HG02973 (cell line): ENCODE results near the gene COL23A1.
"Not testable (repeated sequence)": the region's sequence is repeated elsewhere in the genome, so short reads cannot be mapped to it uniquely, and the experiment has no call there.

ENCODE experiments used
- ATAC-seq: cut with Tn5 transposase; IDR thresholded peaks from one replicate; pipeline ENCODE4 v1.9.1; 2021; ENCODE audit warnings: moderate library complexity; ENCODE audit not compliant: unreplicated experiment

Gene COL23A1

DNA sequence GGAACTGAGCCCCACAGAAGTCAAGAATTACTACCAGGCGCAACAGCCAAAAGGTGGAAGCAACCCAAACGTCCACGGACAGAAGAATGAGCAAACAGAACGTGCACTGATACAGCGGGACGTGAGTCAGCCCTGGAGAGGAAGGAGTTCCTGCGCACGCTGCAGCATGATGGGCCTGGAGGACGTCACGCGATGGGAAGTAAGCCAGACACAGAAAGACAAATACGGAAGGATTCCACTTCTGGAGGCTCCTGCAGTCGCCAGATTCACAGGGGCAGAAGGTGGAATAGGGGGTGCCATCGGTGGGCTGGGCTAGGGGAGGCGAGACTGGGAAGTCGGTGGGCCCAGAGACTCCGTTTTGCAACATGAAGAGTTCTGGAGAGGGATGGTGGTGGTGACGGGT lies 277.3 kb downstream of the COL23A1 start:
- no peak for ATAC-seq

DNA sequence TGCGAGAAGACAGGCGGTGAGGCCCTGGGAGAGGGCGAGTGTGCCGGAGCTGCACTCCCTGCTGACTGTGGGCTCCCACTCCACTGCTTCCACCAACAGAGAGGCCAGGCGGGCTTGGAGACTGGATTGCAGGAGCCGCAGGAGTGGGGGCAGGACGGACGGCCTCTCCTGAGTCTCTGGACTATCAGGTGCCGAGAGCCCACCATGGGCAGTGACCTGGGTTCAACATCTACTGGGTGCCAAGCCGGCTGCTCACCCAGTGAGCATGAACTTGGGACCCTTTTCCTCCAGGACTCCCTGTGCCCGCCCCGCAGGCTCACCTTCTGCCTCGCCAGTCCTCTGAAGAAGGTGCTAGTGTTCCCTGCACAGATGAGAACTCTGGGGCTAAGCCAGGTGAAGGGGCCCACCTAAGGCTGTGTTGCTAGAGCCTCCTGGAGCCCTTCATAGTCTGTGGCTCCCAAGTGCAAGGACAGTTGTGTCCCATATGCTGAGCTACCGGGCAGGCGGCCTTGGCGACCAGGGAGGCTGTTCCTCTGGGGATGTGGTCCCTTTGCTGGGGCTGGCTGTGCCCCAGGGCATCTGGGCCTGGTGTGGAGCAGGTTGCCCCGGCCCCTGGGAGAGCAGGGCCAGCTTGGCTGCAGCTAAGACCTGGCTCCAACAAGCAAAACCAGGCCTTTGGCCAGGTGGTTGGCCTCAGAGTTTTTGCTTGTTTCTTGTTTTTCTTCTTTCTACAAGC lies 279.9 kb downstream of the COL23A1 start:
- ATAC-seq = no peak

DNA sequence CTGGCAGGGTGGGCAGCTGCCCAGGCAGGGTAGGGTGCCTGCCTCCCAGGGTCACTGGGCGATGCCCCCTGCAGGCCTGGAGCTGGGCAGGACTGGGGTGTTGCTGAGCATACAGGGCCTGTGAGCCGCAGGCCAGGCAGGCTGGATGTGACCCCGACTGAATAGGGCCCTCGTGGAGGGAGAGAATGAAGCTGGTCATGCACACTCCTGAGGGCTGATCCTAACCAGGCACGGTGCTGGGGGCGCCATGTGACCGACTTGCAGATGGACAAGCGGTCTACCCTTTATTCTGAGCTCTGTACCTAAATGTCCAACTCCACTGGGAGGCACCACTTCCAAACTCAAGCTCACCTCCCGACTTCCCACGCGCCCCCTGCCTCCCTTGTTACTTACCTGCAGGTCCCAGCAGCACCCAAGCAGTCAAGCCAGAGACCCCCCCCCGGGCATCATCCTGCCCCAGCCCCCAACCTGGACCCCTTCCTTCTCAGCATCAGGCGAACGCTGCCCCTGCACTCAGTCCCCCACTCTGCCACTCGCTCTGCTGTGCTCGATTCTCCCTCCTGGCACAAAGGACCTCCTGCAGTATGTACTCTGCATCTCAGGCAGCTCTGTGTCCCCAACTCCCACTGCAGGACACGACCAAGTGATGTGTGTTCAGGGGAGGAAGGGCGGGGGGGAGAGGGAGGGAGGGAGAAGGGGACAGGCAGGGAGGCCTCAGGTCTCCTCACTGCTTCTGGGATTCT lies 280.8 kb downstream of the COL23A1 start:
- no peak for ATAC-seq

DNA sequence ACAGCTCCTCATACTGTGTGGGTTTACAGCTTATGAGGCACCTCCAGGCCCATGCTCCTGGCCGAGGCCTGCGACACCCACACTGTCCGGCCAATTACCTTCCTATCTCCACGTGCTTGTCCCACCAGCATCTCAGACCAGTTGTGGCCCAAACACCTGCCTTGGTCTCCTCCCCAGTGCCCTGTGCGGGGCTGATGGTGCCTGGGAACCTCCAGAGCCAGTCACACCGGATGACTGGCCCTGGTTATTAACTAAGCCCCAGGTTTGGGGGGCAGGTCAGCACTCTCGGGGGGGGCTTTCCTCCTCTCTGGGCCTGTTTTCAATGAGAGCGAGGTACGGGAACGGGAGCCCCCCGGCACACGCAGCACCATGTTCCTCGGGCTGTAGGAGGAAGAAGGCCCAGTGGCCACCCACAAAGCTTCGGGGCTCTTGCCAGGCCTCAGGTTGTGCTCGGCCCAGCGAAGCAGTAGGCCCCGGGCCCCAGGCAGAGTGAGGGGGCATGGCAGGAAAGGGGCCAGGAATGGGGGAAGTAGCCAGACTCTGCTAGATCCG lies 281.6 kb downstream of the COL23A1 start:
- ATAC-seq = no peak

DNA sequence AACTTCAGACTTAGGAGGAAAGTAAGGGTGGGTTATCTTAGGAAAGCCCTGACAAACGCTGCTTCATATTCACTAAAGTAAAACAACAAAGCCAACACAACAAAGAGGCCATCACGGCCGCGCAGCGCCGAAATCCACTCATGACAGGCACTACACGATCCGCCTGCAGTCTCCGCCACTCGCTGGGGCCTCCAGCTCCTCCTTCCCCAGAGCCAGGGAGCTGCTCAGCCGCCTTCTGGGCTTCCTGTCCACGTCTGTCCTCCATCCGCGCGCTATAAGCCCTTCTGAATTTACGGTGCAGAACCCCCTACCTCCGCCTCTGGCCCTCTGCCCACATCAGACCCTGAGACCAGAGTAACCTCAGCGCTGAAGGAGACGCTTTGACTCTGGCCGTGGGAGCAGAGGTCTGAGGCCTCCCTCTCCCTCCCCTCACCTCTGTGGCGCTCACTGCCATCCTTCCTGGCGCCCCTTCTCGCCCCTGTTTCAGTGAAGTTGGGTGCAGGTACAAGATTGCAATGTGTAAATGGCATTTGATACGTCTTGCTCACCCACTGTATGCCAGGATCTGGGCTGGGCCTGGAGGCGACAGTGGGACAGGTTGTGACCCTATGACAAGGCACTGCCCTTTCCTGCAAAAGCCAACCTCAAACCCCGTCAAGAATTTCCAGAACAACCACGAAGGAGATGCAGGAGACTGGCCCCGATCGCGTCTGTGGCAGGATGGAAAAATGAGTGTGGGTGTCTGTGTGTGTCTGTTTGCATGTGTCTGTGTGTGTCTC lies 282.7 kb downstream of the COL23A1 start:
- ATAC-seq = no peak

DNA sequence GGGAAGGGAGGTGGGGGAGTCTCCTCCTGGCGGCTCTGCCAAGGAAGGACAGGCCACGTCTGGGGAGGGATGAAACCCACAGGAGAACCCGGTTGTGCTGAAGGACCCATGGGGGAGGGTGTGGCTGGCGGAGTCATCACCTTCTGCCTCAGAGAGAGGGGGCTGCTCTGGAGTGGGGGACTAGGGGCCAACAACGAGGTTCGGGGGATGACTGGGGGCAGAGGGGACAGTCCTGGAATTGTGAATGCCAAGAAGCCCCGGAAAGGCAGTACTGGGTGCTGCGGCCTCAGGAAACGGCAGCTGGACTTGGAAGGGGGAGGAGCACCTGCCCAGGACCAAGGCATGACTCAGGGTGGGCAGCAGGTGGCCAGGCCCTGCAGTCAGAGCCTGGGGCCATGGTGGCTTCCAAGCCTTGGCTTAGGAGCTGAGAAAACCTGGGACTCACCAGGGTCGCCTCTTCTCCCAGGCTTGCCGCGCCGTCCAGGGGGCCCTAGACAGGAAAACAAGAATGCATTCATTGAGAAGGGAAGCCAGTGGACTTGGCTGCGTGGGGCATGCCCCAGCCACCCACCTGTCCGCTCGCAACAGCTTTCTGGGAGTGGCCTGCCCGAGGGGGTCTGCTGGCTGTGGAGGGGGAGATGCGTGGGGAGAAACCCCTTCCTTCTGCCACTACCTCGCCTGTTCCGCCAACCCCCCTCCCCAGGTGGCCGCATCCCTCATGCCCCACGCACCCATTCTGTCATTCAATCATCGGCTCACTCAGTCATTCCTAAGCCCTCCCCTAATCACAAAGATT lies 283.6 kb downstream of the COL23A1 start:
- ATAC-seq = no peak

DNA sequence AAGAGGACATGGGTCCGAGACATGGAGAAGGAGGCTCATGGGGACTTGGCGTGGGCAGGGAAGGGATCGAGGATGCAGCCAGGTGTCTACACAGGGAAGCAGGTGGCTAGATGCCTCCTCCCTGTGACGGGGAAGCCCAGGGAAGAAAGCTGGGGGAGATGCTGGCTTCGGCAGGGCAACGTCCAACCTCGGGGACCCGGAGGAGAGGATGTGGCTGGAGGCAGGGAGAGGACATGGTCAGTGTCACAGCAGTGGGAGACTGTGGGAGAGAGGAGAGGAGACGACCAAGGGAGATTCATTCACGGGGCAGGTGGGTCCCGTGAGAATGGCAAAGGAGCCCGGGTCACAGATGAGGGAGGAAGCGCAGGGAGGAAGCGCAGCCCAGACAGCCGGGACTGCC lies 284.4 kb downstream of the COL23A1 start:
- no peak for ATAC-seq

DNA sequence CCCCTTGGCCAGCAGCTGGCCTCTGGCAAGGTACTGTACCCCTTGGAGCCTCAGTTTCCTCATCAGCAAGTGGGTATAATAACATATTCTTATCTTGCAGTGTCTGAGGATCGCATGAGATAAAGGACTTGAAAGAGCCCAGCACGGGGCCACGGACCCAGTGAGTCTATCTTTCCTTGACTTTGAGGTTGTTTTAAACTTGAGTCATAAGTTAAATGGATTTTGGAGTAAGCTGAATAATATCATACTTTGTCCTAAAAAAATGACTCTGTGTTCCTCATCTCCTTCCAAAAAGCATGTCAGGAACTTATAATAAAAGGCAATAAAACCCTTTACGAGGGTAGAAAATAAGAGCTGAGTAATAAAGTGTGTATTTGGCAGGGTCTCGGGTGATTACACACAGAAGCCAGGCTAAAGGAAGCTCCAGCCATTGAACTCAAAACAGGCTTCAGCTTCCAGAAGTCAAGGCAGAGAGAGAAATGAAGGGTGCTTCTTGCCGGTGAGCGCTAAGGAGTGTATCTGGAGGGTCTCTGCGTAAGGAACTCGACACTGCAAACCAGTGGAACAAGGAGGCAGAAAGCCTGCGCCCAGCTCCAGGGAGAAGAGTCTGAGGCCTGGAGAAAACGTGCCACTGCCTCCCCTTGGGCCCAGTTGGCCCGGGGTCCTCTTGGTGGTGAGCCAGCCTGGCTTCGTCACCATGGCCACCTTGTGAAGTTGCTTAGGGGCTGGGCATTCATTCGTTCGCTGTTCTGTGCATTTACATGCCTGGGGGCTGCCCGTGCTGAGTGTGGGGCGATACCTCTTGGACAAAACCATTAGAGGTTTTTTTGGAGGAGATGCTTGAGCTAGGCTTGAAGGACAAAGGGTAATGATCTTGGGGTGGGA lies 285.2 kb downstream of the COL23A1 start:
- no peak for ATAC-seq

DNA sequence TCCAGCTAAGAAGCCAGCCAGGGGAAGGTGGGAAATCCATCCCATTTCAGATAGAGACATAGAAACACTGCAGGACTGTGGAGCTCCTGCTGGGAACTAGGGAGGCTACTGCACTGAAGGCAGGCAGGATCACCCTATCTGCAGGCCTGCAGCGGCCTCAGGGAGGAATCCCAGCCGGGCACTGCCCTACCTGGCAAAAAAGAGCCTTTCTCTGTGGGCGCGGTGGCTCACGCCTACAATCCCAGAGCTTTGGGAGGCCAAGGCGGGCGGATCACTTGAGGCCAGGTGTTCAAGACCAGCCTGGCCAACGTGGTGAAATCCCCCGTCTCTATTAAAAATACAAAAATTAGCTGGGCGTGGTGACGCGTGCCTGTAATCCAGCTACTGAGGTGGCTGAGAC lies 286.2 kb downstream of the COL23A1 start:
- ATAC-seq = no peak

DNA sequence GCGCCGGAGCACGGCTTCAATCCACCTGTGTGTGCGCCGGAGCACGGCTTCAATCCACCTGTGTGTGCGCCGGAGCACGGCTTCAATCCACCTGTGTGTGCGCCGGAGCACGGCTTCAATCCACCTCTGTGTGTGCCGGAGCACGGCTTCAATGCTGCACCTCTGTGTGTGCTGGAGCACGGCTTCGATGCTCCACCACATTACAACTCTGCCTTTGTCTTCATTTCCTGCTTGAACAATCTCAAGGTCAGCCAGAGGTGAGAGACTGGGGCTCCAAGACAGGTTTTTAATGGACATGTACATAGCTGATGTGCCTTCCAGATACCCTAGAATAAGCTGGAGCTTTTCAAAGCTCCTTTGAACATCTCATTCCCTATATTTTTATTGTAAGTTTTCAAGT lies 287.9 kb downstream of the COL23A1 start:
- ATAC-seq = not testable (repeated sequence)

DNA sequence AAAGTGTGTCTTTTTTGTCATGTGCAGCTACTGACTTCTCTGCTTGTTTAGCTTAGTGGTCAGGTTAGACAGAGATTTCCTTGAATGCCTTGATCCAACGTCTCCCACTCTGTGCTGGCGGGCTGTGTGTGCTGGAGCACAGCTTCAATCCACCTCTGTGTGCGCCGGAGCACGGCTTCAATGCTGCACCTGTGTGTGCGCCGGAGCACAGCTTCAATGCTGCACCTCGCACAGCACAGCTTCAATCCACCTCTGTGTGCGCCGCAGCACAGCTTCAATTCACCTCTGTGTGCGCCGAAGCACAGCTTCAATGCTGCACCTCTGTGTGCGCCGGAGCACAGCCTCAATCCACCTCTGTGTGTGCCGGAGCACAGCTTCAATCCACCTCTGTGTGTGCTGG lies 288.6 kb downstream of the COL23A1 start:
- ATAC-seq = no peak

DNA sequence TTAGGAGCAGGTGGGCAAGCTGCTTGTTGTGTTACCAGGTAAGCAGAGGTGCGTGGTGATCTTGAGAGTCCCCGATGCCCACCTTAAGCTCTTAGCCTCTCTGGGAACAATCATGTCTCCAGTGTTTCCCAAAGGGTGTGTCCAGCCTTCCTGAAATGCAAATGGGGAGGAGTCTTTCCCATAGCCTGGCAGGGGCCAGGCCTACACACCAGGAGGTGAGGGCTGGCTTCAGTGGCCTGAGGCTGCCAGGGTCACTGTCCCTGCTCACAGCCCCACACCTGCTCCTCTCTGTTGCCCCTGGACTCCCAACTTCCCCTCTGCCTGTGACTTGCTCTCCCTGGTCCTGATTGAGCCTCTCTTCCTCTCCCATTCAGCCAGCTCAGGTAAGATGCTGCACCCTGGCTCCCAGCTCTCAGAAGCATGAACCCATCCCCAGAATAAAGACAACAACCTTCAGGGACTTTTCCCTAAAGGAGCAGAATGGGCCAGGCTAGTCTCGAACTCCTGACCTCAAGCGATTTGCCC lies 291.8 kb downstream of the COL23A1 start:
- no peak for ATAC-seq

DNA sequence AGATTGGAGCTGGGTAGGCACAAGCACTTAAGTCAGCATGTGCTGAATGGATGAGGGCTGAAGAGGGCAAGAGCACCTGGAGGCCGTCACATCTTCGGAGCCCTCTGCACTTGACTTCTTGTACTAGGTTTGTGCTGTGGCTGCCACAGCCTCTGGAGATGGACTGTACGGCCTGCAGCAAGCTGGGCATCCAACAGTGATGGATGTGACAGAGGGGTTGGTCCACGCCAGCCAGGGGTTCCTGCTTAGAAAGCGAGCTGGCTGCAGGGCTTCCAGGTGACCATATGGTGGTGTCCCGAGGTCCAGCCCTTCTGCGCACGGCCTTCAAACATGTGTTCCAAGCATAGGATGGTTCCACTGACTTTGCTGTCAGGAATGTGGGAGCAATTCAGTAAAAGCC lies 292.4 kb downstream of the COL23A1 start:
- no peak for ATAC-seq

DNA sequence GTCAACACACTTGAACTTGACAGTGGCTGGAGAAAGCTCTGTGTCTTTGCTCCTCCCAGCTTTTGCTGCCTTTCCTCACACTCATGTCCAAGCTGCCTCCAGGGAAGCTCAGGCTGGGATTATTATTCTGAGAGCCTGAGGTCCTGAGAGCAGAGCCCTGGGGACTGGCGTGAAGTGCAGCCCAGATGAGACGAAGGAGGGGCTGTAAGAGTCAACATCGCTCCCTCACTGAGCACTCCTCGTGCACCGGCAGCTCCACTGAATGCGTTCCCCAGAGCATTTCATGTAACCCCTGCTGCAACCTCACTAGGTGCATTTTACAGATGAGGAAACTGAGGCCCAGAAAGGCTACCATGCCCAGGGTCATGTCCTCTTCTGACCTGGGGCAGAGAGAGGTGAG lies 294.1 kb downstream of the COL23A1 start:
- ATAC-seq = no peak

DNA sequence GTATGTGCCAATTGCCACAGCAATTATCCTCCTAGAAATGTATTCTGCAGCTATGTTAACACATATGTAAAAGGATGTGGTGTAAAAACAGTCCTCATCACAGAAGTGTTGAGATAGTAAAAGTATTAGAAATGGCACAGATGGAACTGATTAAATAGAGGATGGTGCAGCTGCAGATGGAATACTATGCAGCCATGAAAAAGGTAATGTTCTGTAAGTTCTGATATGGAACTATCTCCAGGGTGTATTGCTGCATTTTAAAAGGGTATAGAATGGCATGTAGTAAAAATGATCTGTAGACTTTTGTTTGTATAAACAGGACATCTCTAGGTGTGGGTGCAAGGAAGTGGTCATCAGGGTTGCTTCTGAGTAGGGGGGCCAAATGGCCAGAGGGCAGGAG lies 294.6 kb downstream of the COL23A1 start:
- ATAC-seq = no peak

DNA sequence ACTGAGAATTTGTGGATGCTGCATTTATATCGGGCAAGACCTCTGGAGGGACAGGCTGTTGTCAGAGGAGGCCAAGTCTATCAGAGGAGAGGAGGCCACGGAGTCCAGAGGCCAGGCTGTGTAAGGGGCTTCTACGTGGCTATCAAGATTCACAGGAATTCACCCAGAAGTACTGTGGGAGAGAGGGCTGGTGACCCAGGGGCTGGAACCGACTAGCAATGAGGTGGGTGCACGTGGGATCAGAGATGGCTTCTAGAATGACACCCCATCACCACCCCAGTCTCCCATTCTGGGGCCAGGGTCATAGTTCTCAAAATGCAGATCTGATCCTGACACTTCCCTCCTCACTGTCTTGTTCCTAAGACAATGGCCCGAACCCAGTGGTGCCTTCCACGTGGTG lies 296.4 kb downstream of the COL23A1 start:
- no peak for ATAC-seq

DNA sequence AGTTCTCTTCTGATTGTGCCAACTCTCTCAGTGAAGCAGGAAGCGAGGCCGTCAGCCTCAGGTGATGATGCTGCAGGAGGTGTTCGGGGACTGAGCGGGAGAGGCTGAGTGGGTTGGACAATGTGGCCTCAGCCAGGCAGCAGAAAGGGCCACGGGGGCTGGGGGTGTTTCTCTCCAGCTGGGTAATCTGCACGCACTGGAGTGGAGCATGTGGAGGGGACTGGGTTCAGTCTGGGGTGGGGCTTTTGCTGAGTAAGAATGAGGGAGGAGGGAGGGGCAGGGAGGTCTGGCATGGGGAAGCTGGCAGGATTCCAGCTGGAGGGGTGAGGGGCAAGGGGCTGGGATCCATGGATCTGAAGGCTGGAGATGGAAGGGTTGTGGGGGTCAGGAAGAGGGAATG lies 296.8 kb downstream of the COL23A1 start:
- no peak for ATAC-seq

DNA sequence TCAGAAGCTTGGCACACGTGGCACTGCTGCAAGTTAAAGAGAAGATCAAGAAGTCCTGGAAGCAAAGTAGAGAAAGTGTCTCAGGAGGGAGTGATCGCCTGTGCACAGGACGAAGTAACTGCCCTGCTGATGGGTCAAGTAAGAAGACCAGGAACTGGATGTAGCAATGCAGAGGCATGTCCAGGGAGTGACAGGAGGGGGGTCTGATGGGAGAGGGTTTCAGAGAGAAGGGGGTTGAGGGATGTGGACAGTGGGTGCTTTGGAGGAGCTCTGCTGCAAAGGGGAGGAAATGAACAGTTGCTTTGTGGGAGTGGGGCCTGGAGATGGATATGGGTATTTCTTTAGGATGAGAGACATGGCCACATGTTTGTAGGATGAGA lies 297.4 kb downstream of the COL23A1 start:
- no peak for ATAC-seq

DNA sequence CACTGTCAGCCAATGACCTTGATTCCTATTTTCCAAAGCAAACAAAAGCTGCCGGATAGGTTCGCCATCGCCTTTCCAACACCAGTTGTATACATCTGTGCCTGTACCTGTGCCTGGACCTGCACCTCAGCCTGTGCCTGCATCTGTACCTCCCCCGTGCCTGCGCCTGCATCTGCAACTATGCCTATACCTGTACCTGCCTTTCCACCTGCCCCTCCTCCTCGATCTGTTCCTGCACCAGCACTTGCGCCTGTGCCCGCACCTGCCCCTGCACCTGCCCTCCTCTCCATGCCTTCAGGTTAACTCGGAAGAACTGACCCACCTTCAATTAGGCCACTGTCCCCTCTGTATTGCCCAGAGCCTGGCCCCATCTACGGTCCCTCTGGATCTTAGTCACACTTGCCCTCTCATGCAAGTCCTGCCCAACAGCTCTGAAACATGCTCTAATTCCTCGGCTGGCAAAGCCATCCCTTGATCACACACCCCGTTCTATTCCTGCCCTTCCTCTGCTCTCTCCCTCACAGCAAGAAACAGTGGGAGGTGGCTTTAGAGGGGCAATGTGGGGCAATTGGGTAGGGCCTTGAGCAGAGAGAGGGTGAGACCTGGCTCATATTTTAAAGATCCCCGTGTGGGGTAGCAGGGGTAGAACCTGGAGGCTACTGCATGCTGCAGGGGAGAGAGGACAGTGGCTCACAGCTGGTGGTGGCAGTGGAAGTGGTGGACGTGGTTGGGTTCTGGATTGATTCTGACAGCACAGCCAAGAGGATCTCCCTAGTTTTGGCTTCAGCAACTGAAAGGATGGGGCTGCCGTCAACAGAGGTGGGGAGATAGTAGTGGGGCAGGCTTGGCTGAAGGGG lies 298.0 kb downstream of the COL23A1 start:
- no peak for ATAC-seq
